HCT116 (cell line): ENCODE results near the gene FFAR3.

Experiments used
- CTCF ChIP-seq, 3 experiments: fragments of 200-600 bp in 1 of 3; sonication (generic) in 1 of 3; IDR thresholded peaks in 2 of 3; conservative IDR thresholded peaks in 1 of 3; 2 replicates each; pipeline ENCODE4 v1.5.1; 2012 to 2017; ENCODE audit warnings: low read depth in 2 of 3, low read length in 2 of 3, antibody characterized with exemption in 1 of 3, borderline replicate concordance in 1 of 3, control low read depth in 1 of 3, mild to moderate bottlenecking in 1 of 3, mixed read lengths in 1 of 3, mixed run types in 1 of 3, moderate library complexity in 1 of 3; ENCODE audit not compliant: insufficient read depth in 1 of 3
- SIN3A ChIP-seq: IDR thresholded peaks from 2 replicates; pipeline ENCODE4 v1.6.1; 2012; ENCODE audit warnings: low read depth

- TF ChIP-seq CTCF (IDR thresholded peaks at IDR 0.05 in 2 of 3, conservative IDR thresholded peaks at IDR 0.05 in 1 of 3; ENCODE audit: borderline replicate concordance in 1 of 3, insufficient read depth in 1 of 3, low read depth in 2 of 3, low read length in 2 of 3): no peak
- TF ChIP-seq SIN3A: no peak
These were observed 50.3 kb downstream of the FFAR3 start for GRCh38 chr19:35408284-35409171.
